Omental fat pad (tissue), 4 donors: Measurements from ENCODE around the gene PCNA. TPM values are rescaled to one million over a fixed set of nuclear protein-coding genes. Genes with fewer than 3 reads are reported as not detected.
A peak's percentile ranks its signal among the peaks of the same experiment; 100 is the strongest.
"Not testable (repeated sequence)": the region's sequence is repeated elsewhere in the genome, so short reads cannot be mapped to it uniquely, and the experiment has no call there.

ENCODE experiments used
- ATAC-seq: fragments of 150-250 bp; one replicate; pipeline ENCODE4 v1.9.1; 2016; ENCODE audit warnings: mild to moderate bottlenecking, moderate library complexity; ENCODE audit not compliant: low FRiP score
- DNase-seq: peaks from one replicate; pipeline ENCODE4 v3.0.0-alpha.2; 2019; ENCODE audit warnings: low spot score
- CTCF ChIP-seq, 3 donors: fragments of 450-650 bp; IDR thresholded peaks; one replicate each; pipeline ENCODE4 v1.5.1; 2016 to 2017; ENCODE audit warnings: antibody characterized with exemption in 3 of 3, mild to moderate bottlenecking in 3 of 3, moderate library complexity in 2 of 3
- total RNA-seq, 4 donors: library from RNA; depleted of rRNA; stranded (reverse); fragments of >200 nt; gene quantifications; one replicate each; pipeline ENCODE4 v1.1.0, GENCODE V29; 2016

PCNA gene
- total RNA-seq, 4 donors from 2014 or later = 26.4 to 38.6 (median 30.9) TPM

- TF ChIP-seq CTCF (IDR thresholded peaks at IDR 0.05) = no peak
- ATAC-seq (no peak), DNase-seq (no peak)
Observed at GRCh38 chr20:5074232-5074674, 45.5 kb downstream of the PCNA start.

GRCh38 chr20:5073660-5074231 lies 46.0 kb downstream of the PCNA start:
- ATAC-seq (peak; percentile 11), DNase-seq (no peak)
- no peak for TF ChIP-seq CTCF (IDR thresholded peaks at IDR 0.05)

GRCh38 chr20:5072756-5073659 lies 46.8 kb downstream of the PCNA start:
- peak; percentile 76 for ATAC-seq
- peak; percentile 70 for DNase-seq

GRCh38 chr20:5071942-5072341 lies 47.8 kb downstream of the PCNA start:
- DNase-seq, ATAC-seq: not testable (repeated sequence)

More at GRCh38 chr20:5072756-5073659, 46.8 kb downstream of the PCNA start:
- TF ChIP-seq CTCF (IDR thresholded peaks at IDR 0.05) = no peak

GRCh38 chr20:5070570-5070969 lies 49.2 kb downstream of the PCNA start:
- ATAC-seq (no peak), DNase-seq (no peak)
- no peak for TF ChIP-seq CTCF (IDR thresholded peaks at IDR 0.05)

GRCh38 chr20:5070081-5070480 lies 49.7 kb downstream of the PCNA start:
- no peak for ATAC-seq
- DNase-seq = no peak
- no peak for TF ChIP-seq CTCF (IDR thresholded peaks at IDR 0.05)

- ATAC-seq = no peak
- DNase-seq = no peak
- no peak for TF ChIP-seq CTCF (IDR thresholded peaks at IDR 0.05)
Observed at GRCh38 chr20:5069141-5069806, 50.5 kb downstream of the PCNA start.
